GM19372 (cell line): ENCODE data around the gene KLHL29.
A peak's percentile ranks its signal among the peaks of the same experiment; 100 is the strongest.

Experiments
- ATAC-seq: cut with Tn5 transposase; IDR thresholded peaks from one replicate; pipeline ENCODE4 v1.9.1; 2021; ENCODE audit warnings: mild to moderate bottlenecking, low read depth, moderate library complexity; ENCODE audit not compliant: unreplicated experiment

KLHL29 gene

DNA sequence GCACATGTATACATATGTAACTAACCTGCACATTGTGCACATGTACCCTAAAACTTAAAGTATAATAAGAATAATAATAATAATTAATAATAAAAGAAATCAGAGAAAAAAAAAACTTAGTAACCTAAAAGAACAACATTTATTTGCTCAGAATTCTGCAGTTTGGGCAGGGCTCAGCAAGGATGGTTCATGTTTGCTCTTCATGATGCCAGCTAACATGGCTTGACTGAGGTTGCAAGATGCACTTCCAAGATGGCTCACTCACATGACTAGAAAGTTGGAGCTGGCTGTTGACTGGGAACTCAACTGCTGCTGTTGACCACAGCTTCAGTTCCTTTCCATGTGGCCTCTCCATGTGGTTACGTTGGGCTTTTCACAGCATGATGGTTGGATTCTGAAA, 56.4 kb downstream of the KLHL29 start:
- ATAC-seq, result no peak

- no peak for ATAC-seq
Observed at GRCh38 chr2:23445450-23445868, 60.5 kb downstream of the KLHL29 start.

DNA sequence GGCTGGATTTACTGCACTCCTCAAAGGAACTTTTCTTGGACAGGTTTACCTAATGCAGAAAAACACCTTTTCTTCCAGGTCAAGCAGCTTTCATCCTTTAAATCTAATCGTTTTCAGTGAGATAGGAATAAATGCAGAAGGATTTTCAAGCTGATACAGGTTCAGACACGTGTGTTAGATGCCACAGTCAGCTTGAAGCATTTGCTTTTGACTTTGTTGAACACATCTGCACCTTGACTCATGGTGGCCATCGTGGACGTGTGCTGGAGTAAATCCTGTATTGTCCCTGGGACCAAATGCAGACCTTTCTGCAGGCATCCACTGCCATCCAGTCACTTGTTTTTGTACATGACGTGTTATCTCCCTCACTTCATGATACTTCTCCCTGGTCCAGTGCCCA, 61.9 kb downstream of the KLHL29 start:
- no peak for ATAC-seq

DNA sequence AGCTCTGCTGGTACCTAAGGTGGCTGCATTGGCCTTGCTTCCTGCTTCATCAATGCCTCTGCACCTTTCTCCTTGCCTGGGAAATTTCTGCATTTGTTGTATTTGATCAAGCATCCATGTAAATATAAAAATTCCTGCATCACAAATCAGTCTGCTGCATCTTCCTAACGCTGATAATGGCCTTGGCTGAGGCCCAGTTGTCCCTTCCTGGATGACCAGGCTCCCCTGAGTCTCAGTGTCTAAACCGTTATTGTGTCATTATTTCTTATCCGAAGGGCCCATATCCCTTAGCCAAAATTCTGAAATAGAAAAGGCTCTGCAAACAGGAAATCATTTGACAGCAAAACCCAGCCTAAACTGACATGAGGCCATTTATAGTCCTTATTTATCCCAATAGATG, 62.4 kb downstream of the KLHL29 start:
- ATAC-seq, result no peak

DNA sequence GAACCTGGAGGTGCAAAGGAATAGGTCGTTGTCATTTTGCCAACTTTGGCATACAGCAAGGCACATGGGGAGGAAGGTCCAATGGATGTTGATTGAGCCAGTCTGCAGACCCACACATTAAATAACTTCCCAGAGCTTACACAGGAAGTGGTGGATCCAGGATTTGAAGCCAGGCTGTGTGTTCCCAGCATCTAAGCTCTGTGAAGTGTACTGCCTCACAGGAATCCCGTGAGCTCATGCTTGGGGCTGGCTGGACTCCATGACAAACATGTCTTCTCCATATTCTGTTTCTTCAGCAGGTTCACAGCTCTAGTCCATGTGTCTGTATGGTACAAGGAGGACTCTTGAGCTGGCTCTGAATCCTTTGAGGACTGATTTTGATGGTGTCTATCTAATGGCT, 63.9 kb downstream of the KLHL29 start:
- ATAC-seq, result no peak

- peak; percentile 98 for ATAC-seq
Observed at GRCh38 chr2:23449413-23449812, 64.4 kb downstream of the KLHL29 start.

GRCh38 chr2:23449831-23450331, 64.9 kb downstream of the KLHL29 start:
- ATAC-seq, result no peak

DNA sequence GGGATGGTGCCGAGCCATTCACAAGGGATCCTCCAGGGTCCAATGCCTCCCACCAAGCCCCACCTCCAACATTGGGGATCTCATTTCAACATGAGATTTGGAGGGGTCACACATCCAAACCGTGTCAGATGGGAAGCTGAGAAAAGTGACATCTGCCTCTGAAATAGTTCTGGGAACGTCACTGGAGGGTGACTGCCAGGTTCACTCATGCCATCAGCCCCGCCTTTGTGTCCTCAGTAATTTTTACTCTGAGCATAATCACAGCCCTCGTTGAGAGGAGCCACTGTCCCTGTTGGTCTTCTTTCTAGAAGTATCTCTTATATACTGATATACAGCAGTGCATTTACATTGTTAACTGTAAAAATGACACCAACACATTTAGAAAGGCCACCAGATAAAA, 67.4 kb downstream of the KLHL29 start:
- ATAC-seq, result no peak

DNA sequence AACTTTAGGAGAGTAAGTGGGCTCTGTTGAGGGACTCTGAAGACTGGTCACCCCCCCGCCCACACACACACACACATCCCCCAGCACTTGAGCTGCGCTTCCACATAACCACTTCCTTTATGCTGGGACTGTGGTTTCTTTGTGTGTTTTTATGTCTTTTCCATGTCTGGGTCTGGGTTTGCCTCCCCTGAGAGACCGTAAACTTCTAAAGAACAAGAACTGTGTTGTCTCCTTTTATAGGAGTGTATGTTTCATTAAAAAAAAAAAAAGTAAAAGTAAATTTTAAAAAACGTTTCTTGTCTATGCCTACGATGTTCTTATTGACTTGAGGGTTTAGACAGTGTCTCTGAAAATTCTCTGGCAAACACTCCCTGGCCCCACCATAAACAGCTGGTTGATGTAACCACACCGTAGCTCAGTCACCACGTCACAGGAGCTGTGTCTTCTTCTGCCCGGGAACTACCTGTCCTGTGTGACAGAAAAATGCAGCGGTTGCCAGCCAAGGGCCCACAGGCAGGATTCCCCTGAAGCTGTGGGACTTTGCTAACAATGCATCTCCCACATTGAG, 68.0 kb downstream of the KLHL29 start:
- ATAC-seq, result no peak

DNA sequence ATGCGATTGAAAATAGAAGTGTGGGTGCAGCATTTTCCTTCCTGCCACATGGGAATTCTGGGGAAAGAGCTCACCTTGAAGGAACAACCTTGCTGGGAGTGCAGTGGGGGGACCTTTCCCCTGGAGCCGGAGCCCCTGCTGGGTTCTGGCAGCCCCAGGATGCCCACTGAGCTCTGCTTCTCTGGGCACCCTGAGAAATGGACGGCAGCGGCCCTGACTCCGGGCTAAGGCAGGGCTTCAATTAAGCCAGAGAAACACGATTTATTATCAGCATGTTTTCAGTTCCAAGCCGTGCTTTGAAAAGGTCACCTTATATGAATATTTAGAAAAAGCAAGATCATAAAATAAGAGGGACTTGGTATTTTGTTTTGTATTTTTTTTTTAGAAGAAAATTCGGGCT, 68.5 kb downstream of the KLHL29 start:
- ATAC-seq, result no peak

DNA sequence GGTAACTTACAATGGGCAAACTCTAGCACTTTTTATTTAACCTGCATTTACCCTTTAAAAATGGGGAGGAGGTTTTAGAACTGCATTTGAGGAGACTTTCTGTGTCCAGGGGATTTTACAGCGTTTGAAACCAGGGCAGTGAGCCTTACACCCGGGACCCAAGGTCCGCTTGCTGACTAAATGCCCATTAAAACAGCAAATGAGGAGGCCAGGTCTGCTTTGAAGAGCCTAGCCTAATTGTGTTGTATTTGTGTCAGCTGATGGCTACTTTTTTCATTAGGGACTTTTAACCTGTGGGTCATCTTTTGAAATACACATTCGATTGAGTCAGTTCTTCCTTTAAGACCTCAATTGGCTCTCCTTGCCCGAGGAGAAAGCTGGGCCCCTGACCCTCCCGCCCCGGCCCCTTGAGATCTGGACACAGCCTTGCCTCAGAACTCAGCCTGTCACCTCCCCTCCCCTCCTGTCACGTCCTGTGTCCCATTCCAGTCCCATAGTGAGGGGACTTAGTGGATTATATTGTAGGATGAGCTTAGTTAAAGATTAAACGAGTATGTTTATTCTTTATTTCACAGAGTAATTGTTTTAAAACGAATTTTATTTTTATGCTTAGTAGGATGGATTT, 69.0 kb downstream of the KLHL29 start:
- ATAC-seq, result no peak

- no peak for ATAC-seq
Observed at GRCh38 chr2:23454501-23455120, 69.6 kb downstream of the KLHL29 start.

GRCh38 chr2:23456396-23456795, 71.4 kb downstream of the KLHL29 start:
- ATAC-seq, result no peak

- no peak for ATAC-seq
Observed at GRCh38 chr2:23456881-23457760, 72.1 kb downstream of the KLHL29 start.

- ATAC-seq, result no peak
Observed at GRCh38 chr2:23457990-23458682, 73.2 kb downstream of the KLHL29 start.

GRCh38 chr2:23459032-23459431, 74.1 kb downstream of the KLHL29 start:
- ATAC-seq, result no peak

GRCh38 chr2:23460228-23460627, 75.2 kb downstream of the KLHL29 start:
- peak; percentile 59 for ATAC-seq

DNA sequence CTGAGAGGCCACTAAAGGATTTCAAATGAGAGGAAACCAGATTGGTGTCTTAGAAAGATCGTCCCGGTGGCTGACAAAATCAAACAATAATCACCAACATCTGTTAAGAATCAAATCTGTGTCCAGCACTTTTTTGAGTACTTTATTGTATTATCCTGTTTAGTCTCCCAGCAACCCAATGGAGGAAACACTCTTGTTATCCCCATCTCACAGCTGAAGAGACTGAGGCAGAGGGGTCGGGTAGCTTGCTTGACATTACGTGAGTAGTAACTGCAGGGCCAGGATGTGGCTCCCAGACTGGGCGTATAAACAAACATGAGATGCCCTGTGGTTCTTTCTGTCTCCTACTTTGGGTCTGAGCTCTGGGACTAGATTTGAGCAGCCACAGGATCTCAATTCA, 76.0 kb downstream of the KLHL29 start:
- ATAC-seq, result no peak

- ATAC-seq, result no peak
Observed at GRCh38 chr2:23464156-23464555, 79.2 kb downstream of the KLHL29 start.

DNA sequence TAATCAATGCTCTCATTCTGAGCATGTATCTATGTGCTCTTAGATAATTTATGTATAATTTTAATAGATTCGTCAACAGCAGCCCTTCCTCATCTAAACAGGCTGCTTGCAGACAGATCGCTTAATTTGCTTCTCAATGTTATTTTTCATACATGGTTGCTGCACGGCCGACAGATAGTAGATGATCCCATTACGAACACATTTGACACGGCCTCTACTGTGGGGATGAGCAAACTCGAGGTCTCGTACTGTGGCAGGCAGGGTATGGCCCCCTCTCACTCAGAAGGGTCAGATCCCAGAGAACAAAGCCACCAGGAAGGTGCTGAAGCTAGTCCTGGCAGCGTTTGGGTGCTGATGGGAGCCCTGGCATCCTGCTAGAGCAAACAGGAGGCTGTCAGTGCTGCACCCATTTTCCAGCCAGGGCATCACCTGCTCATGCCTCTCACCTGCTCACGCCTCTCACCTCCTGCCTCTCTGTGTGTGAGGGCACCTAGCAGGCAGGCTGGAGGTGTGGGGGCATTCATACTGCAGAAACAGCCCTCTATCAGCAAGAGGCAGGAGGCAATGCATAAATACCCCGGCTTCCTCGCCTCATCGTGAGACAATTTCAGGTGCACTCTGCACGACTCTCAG, 80.0 kb downstream of the KLHL29 start:
- no peak for ATAC-seq
